Measurements from ENCODE around the gene SRSF4.

DNA sequence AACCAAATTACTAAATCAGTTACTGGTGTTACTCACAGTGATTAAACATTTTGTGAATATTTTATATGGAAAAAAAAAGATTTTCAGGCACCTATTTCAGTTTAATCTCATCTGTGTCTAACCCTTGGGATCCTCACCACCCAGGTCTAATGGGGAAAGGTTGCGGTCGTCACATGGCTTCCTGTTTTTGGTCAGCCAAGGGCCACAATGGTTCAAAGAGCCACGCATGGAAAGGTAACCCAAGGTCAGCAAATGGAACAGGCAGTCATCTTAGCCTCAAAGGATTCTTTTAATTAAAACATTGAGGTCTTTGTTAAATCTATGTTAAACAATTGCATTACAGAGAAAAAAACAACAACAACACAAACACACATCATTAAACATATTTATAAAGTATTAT, 21.9 kb downstream of the SRSF4 start:
- TF ChIP-seq POLR2AphosphoS5 (IDR thresholded peaks at IDR 0.05) (no peak), REST (IDR thresholded peaks at IDR 0.05; ENCODE audit: borderline replicate concordance) (no peak), CTCF (IDR thresholded peaks at IDR 0.05; ENCODE audit: poor library complexity, severe bottlenecking) (no peak), SMC3 (conservative IDR thresholded peaks at IDR 0.05; ENCODE audit: poor library complexity) (no peak)
